ENCODE data around the gene POLR3E.

DNA sequence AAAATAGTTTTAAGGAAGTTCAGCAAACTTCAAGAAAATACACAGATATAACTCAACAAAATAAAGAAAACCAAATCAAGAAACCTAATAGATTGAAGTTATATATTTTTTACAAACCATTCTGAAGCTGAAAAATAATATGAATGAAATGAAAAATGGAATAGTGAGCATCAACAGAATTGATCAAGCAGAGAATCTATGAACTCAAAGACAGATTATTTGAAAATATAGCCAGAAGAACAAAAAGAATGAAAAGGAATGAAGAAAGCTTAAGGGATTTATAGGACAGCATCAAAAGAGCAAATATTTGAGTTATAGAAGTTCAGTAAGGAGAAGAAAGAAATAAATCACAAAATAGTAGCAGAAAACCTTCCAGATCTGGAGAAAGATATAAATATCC, 39.4 kb downstream of the POLR3E start:
- no peak for TF ChIP-seq EZH2phosphoT487 (IDR thresholded peaks at IDR 0.05; ENCODE audit: borderline replicate concordance, low read depth, low read length)
- TF ChIP-seq CTCF (conservative IDR thresholded peaks at IDR 0.05; ENCODE audit: low read length) = no peak

All from OCI-LY7 (cell line).